ENCODE measurements around the gene LRMDA. TPM values are rescaled to one million over a fixed set of nuclear protein-coding genes. Genes with fewer than 3 reads are reported as not detected.

The LRMDA gene
- total and polyA plus RNA-seq, 2 donors (not counting 1 experiment from before 2014, with no cell fraction given), result 0.12 TPM; not detected in 1

GRCh38 chr10:75880031-75880775 is 448.8 kb downstream of the LRMDA start:
- no peaks in the 10 kb centered on the region for H3K36me3 ChIP-seq (replicated peaks in 1 of 2; ENCODE audit: control extremely low read depth in 1 of 2, control insufficient read depth in 1 of 2, extremely low read depth in 1 of 2, insufficient read depth in 2 of 2, low read length in 1 of 2)
- ChIA-PET POLR2A (no interaction called here), CTCF (no interaction called here)
- H3K27ac ChIP-seq (ENCODE audit: low read length in 2 of 2), result no peak overlapping the region
- no peaks in the 10 kb centered on the region for H3K79me2 ChIP-seq (ENCODE audit: control insufficient read depth, insufficient read depth, low read length)
- no peaks in the 10 kb centered on the region for H3K9me3 Mint-ChIP-seq (ENCODE audit: insufficient read depth)
- no peaks in the 10 kb centered on the region for H3K27me3 ChIP-seq (replicated peaks in 1 of 4; ENCODE audit: control extremely low read depth in 1 of 4, control insufficient read depth in 3 of 4, insufficient read depth in 4 of 4, low read length in 3 of 4)
- H3K9me3 ChIP-seq (ENCODE audit: control extremely low read depth in 1 of 3, control insufficient read depth in 2 of 3, insufficient read depth in 1 of 3, low read length in 2 of 3), result no peaks in the 10 kb centered on the region
- no peaks in the 10 kb centered on the region for H4K20me1 ChIP-seq (ENCODE audit: control insufficient read depth, insufficient read depth, low read length, poor library complexity, severe bottlenecking)
- H2AFZ ChIP-seq (ENCODE audit: insufficient read depth, low read depth, low read length, poor library complexity, severe bottlenecking), result no peak overlapping the region
- no peaks in the 10 kb centered on the region for H3K4me1 Mint-ChIP-seq
- intact Hi-C loops (cut with micrococcal nuclease), result no loop called here
- ATAC-seq (ENCODE audit: low read depth) (no peak), DNase-seq (no peak)
- H3K4me3 Mint-ChIP-seq, result no peak overlapping the region
- no peak overlapping the region for H3K4me2 ChIP-seq (replicated peaks; ENCODE audit: low read depth, low read length, poor library complexity, severe bottlenecking)
- H3K27me3 Mint-ChIP-seq, result no peaks in the 10 kb centered on the region
- 80% methylated on average over 1 of the region's 4 CpGs for WGBS (ENCODE audit: insufficient coverage)
- no peak overlapping the region for H3K4me3 ChIP-seq (ENCODE audit: control extremely low read depth in 1 of 5, extremely low read depth in 1 of 5, insufficient read depth in 1 of 5, low read depth in 2 of 5, low read length in 4 of 5)
- TF ChIP-seq EZH2 (IDR thresholded peaks at IDR 0.05; ENCODE audit: borderline replicate concordance, insufficient read depth, low read depth, low read length, poor library complexity, severe bottlenecking) (no peak), CTCF (IDR thresholded peaks at IDR 0.05) (no peak)
- no peak overlapping the region for H3K27ac Mint-ChIP-seq
- no peak overlapping the region for H3K9ac ChIP-seq (ENCODE audit: low read length)
- H3K4me1 ChIP-seq (ENCODE audit: control insufficient read depth in 2 of 2, insufficient read depth in 2 of 2, low read length in 2 of 2), result no peaks in the 10 kb centered on the region
